HEK293 (cell line): ENCODE data around the gene SEMA7A.

Experiments used
- CTCF ChIA-PET: fragments of 350-600 bp; formaldehyde crosslinking; extraction: SDS; loops from one replicate; lab custom pipeline; 2021; ENCODE audit warnings: antibody characterized with exemption; lab: Yijun Ruan, JAX
- POLR2A ChIA-PET: fragments of 300-600 bp; formaldehyde crosslinking; extraction: SDS; loops from one replicate; lab custom pipeline; 2020; ENCODE audit warnings: antibody characterized with exemption, inconsistent platforms; lab: Yijun Ruan, JAX
- H3K27ac ChIP-seq: fragments of 200-500 bp; sonication (Bioruptor generic); 2 replicates; pipeline ENCODE4 v1.5.1; 2014; ENCODE audit warnings: low read depth, low read length, control low read depth, inconsistent platforms; ENCODE audit errors: extremely low read depth
- H3K36me3 ChIP-seq, 2 experiments: fragments of 200-500 bp in 1 of 2; sonication (Bioruptor generic) in 1 of 2; 1 replicate in 1 of 2; 2 replicates in 1 of 2; pipeline ENCODE4 v1.5.1; 2014 to 2017; ENCODE audit warnings: inconsistent platforms in 2 of 2, low read length in 2 of 2; ENCODE audit not compliant: control insufficient read depth in 2 of 2, insufficient read depth in 1 of 2
- H3K4me1 ChIP-seq: fragments of 200-500 bp; sonication (Bioruptor generic); 2 replicates; pipeline ENCODE4 v1.5.1; 2014; ENCODE audit warnings: mild to moderate bottlenecking, low read length, inconsistent platforms; ENCODE audit not compliant: control insufficient read depth, insufficient read depth
- H3K4me3 ChIP-seq: 2 replicates; pipeline ENCODE4 v1.5.1; 2011; ENCODE audit warnings: low read depth, mild to moderate bottlenecking, control low read depth, low read length, moderate library complexity
- H3K9me3 ChIP-seq: fragments of 200-500 bp; sonication (Bioruptor generic); 2 replicates; pipeline ENCODE4 v1.5.1; 2014; ENCODE audit warnings: low read depth, low read length, inconsistent platforms; ENCODE audit not compliant: control insufficient read depth, insufficient read depth
- EGR2 ChIP-seq: fragments of 450-650 bp; formaldehyde crosslinking; IDR thresholded peaks from 2 replicates; pipeline ENCODE4 v1.5.1; 2016; ENCODE audit warnings: low read depth, missing biosample characterization, missing genetic modification characterization
- HOXA7 ChIP-seq: sonication (generic); formaldehyde crosslinking; IDR thresholded peaks from 2 replicates; pipeline ENCODE4 v1.8.1; 2022; ENCODE audit warnings: missing genetic modification reagents, borderline replicate concordance
- KLF7 ChIP-seq: fragments of 450-650 bp; formaldehyde crosslinking; IDR thresholded peaks from 2 replicates; pipeline ENCODE4 v1.5.1; 2016; ENCODE audit warnings: missing biosample characterization, missing genetic modification characterization, borderline replicate concordance
- OVOL3 ChIP-seq: fragments of 450-650 bp; formaldehyde crosslinking; IDR thresholded peaks from 2 replicates; pipeline ENCODE4 v1.5.1; 2016; ENCODE audit warnings: missing biosample characterization, missing genetic modification characterization
- SP2 ChIP-seq: fragments of 450-650 bp; formaldehyde crosslinking; IDR thresholded peaks from 2 replicates; pipeline ENCODE4 v1.5.1; 2016; ENCODE audit warnings: missing biosample characterization, missing genetic modification characterization
- SP7 ChIP-seq: fragments of 450-650 bp; formaldehyde crosslinking; IDR thresholded peaks from 2 replicates; pipeline ENCODE4 v1.5.1; 2016; ENCODE audit warnings: missing biosample characterization, missing genetic modification characterization
- TRIM28 ChIP-seq: IDR thresholded peaks from 2 replicates; pipeline ENCODE4 v1.6.1; 2011; ENCODE audit warnings: low read length, control low read depth, borderline replicate concordance
- ZBTB8A ChIP-seq: fragments of 450-650 bp; formaldehyde crosslinking; IDR thresholded peaks from 2 replicates; pipeline ENCODE4 v1.5.1; 2016; ENCODE audit warnings: missing biosample characterization, missing genetic modification characterization
- ZNF140 ChIP-seq: fragments of 450-650 bp; formaldehyde crosslinking; IDR thresholded peaks from 2 replicates; pipeline ENCODE4 v1.5.1; 2016; ENCODE audit warnings: missing biosample characterization, missing genetic modification characterization
- ZNF23 ChIP-seq: fragments of 450-650 bp; formaldehyde crosslinking; IDR thresholded peaks from 2 replicates; pipeline ENCODE4 v1.5.1; 2016; ENCODE audit warnings: missing biosample characterization, missing genetic modification characterization, borderline replicate concordance
- ZNF24 ChIP-seq: fragments of 450-650 bp; formaldehyde crosslinking; IDR thresholded peaks from 2 replicates; pipeline ENCODE4 v1.5.1; 2016; ENCODE audit warnings: missing biosample characterization, missing genetic modification characterization
- ZNF366 ChIP-seq: fragments of 450-650 bp; formaldehyde crosslinking; conservative IDR thresholded peaks from 2 replicates; pipeline ENCODE4 v1.5.1; 2016; ENCODE audit warnings: missing biosample characterization, missing genetic modification characterization
- ZNF394 ChIP-seq: fragments of 450-650 bp; formaldehyde crosslinking; IDR thresholded peaks from 2 replicates; pipeline ENCODE4 v1.5.1; 2016; ENCODE audit warnings: missing biosample characterization, missing genetic modification characterization, mild to moderate bottlenecking, moderate library complexity, borderline replicate concordance
- ZNF521 ChIP-seq: fragments of 450-650 bp; formaldehyde crosslinking; IDR thresholded peaks from 2 replicates; pipeline ENCODE4 v1.5.1; 2017; ENCODE audit warnings: missing biosample characterization, mild to moderate bottlenecking, missing genetic modification characterization
- ZNF621 ChIP-seq: fragments of 450-650 bp; formaldehyde crosslinking; IDR thresholded peaks from 2 replicates; pipeline ENCODE4 v1.5.1; 2017; ENCODE audit warnings: missing biosample characterization, missing genetic modification characterization
- ZNF664 ChIP-seq: fragments of 450-650 bp; formaldehyde crosslinking; IDR thresholded peaks from 2 replicates; pipeline ENCODE4 v1.5.1; 2016; ENCODE audit warnings: missing biosample characterization, missing genetic modification characterization
- ZNF692 ChIP-seq: fragments of 450-650 bp; formaldehyde crosslinking; IDR thresholded peaks from 2 replicates; pipeline ENCODE4 v1.5.1; 2016; ENCODE audit warnings: missing biosample characterization, missing genetic modification characterization
- ZSCAN30 ChIP-seq: fragments of 450-650 bp; IDR thresholded peaks from 2 replicates; pipeline ENCODE4 v1.5.1; 2018; ENCODE audit warnings: missing biosample characterization, mild to moderate bottlenecking, missing genetic modification characterization, moderate library complexity
- ZXDB ChIP-seq: fragments of 450-650 bp; formaldehyde crosslinking; IDR thresholded peaks from 2 replicates; pipeline ENCODE4 v1.5.1; 2016; ENCODE audit warnings: missing biosample characterization, missing genetic modification characterization
- TF ChIP-seq, protein P1 (sequence below): IDR thresholded peaks from 2 replicates; pipeline ENCODE4 v1.6.1; 2011; ENCODE audit warnings: mild to moderate bottlenecking, low read depth, low read length, borderline replicate concordance
- TF ChIP-seq, protein P2 (sequence below): fragments of 450-650 bp; formaldehyde crosslinking; IDR thresholded peaks from 2 replicates; pipeline ENCODE4 v1.5.1; 2016; ENCODE audit warnings: missing biosample characterization, missing genetic modification characterization
- TF ChIP-seq, protein P3 (sequence below): fragments of 450-650 bp; formaldehyde crosslinking; conservative IDR thresholded peaks from 2 replicates; pipeline ENCODE4 v1.5.1; 2016; ENCODE audit warnings: low read depth, missing biosample characterization, missing genetic modification characterization

Gene SEMA7A

DNA sequence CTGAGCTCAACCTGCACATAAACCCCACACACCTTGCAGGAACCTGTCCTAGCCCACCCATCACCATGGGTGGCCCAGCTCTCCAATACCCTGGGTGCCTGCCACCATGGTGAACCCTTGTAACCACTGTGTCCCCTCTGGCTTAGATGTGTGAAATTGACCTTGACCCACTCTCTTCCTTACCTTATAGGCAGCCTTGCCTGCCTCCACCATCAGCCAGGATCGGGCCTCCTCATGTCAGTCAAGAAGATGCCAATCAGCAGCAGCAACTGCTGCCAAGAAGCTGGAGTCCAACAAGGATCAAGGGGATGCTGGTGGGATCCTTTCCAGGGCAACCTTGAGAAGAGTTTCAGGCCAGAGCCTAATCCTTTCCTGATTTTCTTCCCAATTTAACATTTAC lies 57.5 kb downstream of the SEMA7A start:
- TF ChIP-seq ZNF521 (tag by site-specific recombination): no peak
- peak; percentile 22; the same call in 1 of the 2 replicates for TF ChIP-seq ZNF664 (tag by site-specific recombination)
- Histone ChIP-seq H3K4me1 (peaks cover 9% of the 10 kb centered on the region), H3K9me3 (no peaks in the 10 kb centered on the region), H3K36me3 (no peaks in the 10 kb centered on the region), H3K27ac (no peak overlapping the region), H3K4me3 (no peak overlapping the region)
- ChIA-PET CTCF (interaction anchor here (0.7 to 25.1 kb wide), 23 partner anchors 9 to 575 kb away, joined by 3 to 768 read pairs (median 4); partner anchors contain the start of genes CYP11A1 and SEMA7A), POLR2A (no interaction called here)

DNA sequence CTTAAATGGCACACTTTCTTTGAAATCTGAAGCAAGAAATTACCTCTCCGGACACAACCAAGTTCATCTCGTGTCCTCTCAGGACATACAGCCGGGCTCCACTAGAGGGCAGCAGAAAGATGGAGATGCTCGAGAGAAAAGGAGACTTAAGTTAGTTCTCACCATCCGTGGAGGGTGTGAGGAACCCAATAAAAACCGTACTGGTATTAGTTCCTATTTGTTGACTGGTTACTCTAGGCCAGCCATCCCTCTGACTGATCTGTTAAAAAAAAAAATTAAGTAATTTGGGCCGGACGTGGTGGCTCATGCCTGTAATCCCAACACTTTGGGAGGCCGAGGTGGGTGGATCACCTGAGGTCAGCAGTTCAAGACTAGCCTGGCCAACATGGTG lies 58.5 kb downstream of the SEMA7A start:
- Histone ChIP-seq H3K9me3 (no peaks in the 10 kb centered on the region), H3K4me1 (peaks cover 9% of the 10 kb centered on the region), H3K36me3 (no peaks in the 10 kb centered on the region), H3K4me3 (no peak overlapping the region), H3K27ac (no peak overlapping the region)
- POLR2A ChIA-PET: interaction anchor here (1.1 kb wide), 1 partner anchor 241 kb away, joined by 3 read pairs; no protein-coding TSS in a partner anchor
- CTCF ChIA-PET: interaction anchor here (0.7 to 25.1 kb wide), 29 partner anchors 10 to 575 kb away, joined by 3 to 768 read pairs (median 5); partner anchors contain the start of gene SEMA7A
- no peak for TF ChIP-seq EGR2 (tag by site-specific recombination)
- no peak for TF ChIP-seq OVOL3 (tag by site-specific recombination)
- TF ChIP-seq, protein P1, sequence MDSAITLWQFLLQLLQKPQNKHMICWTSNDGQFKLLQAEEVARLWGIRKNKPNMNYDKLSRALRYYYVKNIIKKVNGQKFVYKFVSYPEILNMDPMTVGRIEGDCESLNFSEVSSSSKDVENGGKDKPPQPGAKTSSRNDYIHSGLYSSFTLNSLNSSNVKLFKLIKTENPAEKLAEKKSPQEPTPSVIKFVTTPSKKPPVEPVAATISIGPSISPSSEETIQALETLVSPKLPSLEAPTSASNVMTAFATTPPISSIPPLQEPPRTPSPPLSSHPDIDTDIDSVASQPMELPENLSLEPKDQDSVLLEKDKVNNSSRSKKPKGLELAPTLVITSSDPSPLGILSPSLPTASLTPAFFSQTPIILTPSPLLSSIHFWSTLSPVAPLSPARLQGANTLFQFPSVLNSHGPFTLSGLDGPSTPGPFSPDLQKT: no peak
- no peak for TF ChIP-seq ZNF621
- TF ChIP-seq KLF7 (tag by site-specific recombination): no peak
- TF ChIP-seq SP7: peak; percentile 32; the same call in 1 of the 2 replicates
- TF ChIP-seq ZNF692 (tag by site-specific recombination): no peak
- TF ChIP-seq, protein P2, sequence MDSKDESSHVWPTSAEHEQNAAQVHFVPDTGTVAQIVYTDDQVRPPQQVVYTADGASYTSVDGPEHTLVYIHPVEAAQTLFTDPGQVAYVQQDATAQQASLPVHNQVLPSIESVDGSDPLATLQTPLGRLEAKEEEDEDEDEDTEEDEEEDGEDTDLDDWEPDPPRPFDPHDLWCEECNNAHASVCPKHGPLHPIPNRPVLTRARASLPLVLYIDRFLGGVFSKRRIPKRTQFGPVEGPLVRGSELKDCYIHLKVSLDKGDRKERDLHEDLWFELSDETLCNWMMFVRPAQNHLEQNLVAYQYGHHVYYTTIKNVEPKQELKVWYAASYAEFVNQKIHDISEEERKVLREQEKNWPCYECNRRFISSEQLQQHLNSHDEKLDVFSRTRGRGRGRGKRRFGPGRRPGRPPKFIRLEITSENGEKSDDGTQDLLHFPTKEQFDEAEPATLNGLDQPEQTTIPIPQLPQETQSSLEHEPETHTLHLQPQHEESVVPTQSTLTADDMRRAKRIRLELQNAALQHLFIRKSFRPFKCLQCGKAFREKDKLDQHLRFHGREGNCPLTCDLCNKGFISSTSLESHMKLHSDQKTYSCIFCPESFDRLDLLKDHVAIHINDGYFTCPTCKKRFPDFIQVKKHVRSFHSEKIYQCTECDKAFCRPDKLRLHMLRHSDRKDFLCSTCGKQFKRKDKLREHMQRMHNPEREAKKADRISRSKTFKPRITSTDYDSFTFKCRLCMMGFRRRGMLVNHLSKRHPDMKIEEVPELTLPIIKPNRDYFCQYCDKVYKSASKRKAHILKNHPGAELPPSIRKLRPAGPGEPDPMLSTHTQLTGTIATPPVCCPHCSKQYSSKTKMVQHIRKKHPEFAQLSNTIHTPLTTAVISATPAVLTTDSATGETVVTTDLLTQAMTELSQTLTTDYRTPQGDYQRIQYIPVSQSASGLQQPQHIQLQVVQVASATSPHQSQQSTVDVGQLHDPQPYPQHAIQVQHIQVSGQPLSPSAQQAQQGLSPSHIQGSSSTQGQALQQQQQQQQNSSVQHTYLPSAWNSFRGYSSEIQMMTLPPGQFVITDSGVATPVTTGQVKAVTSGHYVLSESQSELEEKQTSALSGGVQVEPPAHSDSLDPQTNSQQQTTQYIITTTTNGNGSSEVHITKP (tag by site-specific recombination): peak; percentile 79
- TF ChIP-seq ZNF24 (tag by site-specific recombination): no peak
- TF ChIP-seq, protein P3, sequence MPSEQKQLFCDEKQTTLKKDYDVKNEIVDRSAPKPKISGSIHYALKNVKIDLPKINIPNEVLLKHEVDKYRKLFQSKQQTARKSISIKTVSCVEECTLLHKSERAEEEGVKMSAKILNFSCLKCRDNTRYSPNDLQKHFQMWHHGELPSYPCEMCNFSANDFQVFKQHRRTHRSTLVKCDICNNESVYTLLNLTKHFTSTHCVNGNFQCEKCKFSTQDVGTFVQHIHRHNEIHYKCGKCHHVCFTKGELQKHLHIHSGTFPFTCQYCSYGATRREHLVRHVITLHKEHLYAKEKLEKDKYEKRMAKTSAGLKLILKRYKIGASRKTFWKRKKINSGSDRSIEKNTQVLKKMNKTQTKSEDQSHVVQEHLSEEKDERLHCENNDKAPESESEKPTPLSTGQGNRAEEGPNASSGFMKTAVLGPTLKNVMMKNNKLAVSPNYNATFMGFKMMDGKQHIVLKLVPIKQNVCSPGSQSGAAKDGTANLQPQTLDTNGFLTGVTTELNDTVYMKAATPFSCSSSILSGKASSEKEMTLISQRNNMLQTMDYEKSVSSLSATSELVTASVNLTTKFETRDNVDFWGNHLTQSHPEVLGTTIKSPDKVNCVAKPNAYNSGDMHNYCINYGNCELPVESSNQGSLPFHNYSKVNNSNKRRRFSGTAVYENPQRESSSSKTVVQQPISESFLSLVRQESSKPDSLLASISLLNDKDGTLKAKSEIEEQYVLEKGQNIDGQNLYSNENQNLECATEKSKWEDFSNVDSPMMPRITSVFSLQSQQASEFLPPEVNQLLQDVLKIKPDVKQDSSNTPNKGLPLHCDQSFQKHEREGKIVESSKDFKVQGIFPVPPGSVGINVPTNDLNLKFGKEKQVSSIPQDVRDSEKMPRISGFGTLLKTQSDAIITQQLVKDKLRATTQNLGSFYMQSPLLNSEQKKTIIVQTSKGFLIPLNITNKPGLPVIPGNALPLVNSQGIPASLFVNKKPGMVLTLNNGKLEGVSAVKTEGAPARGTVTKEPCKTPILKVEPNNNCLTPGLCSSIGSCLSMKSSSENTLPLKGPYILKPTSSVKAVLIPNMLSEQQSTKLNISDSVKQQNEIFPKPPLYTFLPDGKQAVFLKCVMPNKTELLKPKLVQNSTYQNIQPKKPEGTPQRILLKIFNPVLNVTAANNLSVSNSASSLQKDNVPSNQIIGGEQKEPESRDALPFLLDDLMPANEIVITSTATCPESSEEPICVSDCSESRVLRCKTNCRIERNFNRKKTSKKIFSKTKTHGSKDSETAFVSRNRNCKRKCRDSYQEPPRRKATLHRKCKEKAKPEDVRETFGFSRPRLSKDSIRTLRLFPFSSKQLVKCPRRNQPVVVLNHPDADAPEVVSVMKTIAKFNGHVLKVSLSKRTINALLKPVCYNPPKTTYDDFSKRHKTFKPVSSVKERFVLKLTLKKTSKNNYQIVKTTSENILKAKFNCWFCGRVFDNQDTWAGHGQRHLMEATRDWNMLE (tag by site-specific recombination): no peak
- TF ChIP-seq ZXDB (tag by site-specific recombination): no peak
- no peak for TF ChIP-seq SP2 (tag by site-specific recombination)
- peak; percentile 25; the same call in 1 of the 2 replicates for TF ChIP-seq ZBTB8A (tag by site-specific recombination)
- no peak for TF ChIP-seq ZNF23
- TF ChIP-seq HOXA7: no peak
- no peak for TF ChIP-seq ZNF140
- TF ChIP-seq ZNF366 (tag by site-specific recombination): peak; percentile 48; the same call in 1 of the 2 replicates
- 0 out of 2 replicates have a peak, but pooled peaks have one; percentile 15 for TF ChIP-seq ZNF394 (tag by site-specific recombination)
- TF ChIP-seq ZSCAN30 (tag by site-specific recombination): peak; percentile 54; the same call in 1 of the 2 replicates
- no peak for TF ChIP-seq TRIM28
